Muscle layer of duodenum (tissue), 2 donors: ENCODE results near the gene OR56B4.
"Not testable (repeated sequence)": the region's sequence is repeated elsewhere in the genome, so short reads cannot be mapped to it uniquely, and the experiment has no call there.

Experiments used
- H3K27ac ChIP-seq: one replicate; pipeline ENCODE4 v1.7.0; 2013; ENCODE audit warnings: mild to moderate bottlenecking, low read length
- H3K27me3 ChIP-seq: one replicate; pipeline ENCODE4 v1.7.0; 2013; ENCODE audit warnings: low read depth, mild to moderate bottlenecking, control low read depth, low read length
- H3K36me3 ChIP-seq, 2 donors: one replicate each; pipeline ENCODE4 v1.7.0; 2013; ENCODE audit warnings: low read length in 2 of 2, control low read depth in 1 of 2, mild to moderate bottlenecking in 1 of 2; ENCODE audit not compliant: insufficient read depth in 2 of 2, control insufficient read depth in 1 of 2
- H3K4me1 ChIP-seq, 2 donors: one replicate each; pipeline ENCODE4 v1.7.0; 2013; ENCODE audit warnings: low read length in 2 of 2, mild to moderate bottlenecking in 2 of 2, control low read depth in 1 of 2, moderate library complexity in 1 of 2; ENCODE audit not compliant: insufficient read depth in 2 of 2, control insufficient read depth in 1 of 2
- H3K4me3 ChIP-seq, 2 donors: one replicate each; pipeline ENCODE4 v1.7.0; 2013; ENCODE audit warnings: low read length in 2 of 2, low read depth in 1 of 2, mild to moderate bottlenecking in 1 of 2
- H3K9me3 ChIP-seq, 2 donors: one replicate each; pipeline ENCODE4 v1.7.0; 2013; ENCODE audit warnings: low read length in 2 of 2, control low read depth in 1 of 2, mild to moderate bottlenecking in 1 of 2; ENCODE audit not compliant: control insufficient read depth in 1 of 2
- donor health status: healthy.

OR56B4 gene

GRCh38 chr11:6143737-6144136 is 36.3 kb downstream of the OR56B4 start:
- H3K27ac ChIP-seq, H3K36me3 ChIP-seq, H3K9me3 ChIP-seq, H3K4me3 ChIP-seq, H3K4me1 ChIP-seq, H3K27me3 ChIP-seq: not testable (repeated sequence)

- no peak overlapping the region for H3K27ac ChIP-seq
- no peaks in the 10 kb centered on the region for H3K4me1 ChIP-seq
- H3K36me3 ChIP-seq, result no peaks in the 10 kb centered on the region
- H3K27me3 ChIP-seq, result no peaks in the 10 kb centered on the region
- H3K4me3 ChIP-seq, result no peak overlapping the region
- H3K9me3 ChIP-seq, result no peaks in the 10 kb centered on the region
Observed at GRCh38 chr11:6151117-6151516, 43.6 kb downstream of the OR56B4 start.

- Histone ChIP-seq H3K27me3 (no peaks in the 10 kb centered on the region), H3K36me3 (no peaks in the 10 kb centered on the region), H3K4me1 (no peaks in the 10 kb centered on the region), H3K9me3 (no peaks in the 10 kb centered on the region), H3K27ac (no peak overlapping the region), H3K4me3 (no peak overlapping the region)
Observed at GRCh38 chr11:6152126-6152525, 44.6 kb downstream of the OR56B4 start.

- no peaks in the 10 kb centered on the region for H3K27me3 ChIP-seq
- H3K36me3 ChIP-seq, result no peaks in the 10 kb centered on the region
- no peaks in the 10 kb centered on the region for H3K4me1 ChIP-seq
- H3K27ac ChIP-seq, result no peak overlapping the region
- no peaks in the 10 kb centered on the region for H3K9me3 ChIP-seq
- H3K4me3 ChIP-seq, result no peak overlapping the region
Observed at GRCh38 chr11:6156628-6157359, 49.3 kb downstream of the OR56B4 start.
